Measurements from ENCODE around the gene SORBS1. TPM values are rescaled to one million over a fixed set of nuclear protein-coding genes. Genes with fewer than 3 reads are reported as not detected.

The SORBS1 gene
- total RNA-seq, 1 donor from 2014 or later: 5.1 TPM

DNA sequence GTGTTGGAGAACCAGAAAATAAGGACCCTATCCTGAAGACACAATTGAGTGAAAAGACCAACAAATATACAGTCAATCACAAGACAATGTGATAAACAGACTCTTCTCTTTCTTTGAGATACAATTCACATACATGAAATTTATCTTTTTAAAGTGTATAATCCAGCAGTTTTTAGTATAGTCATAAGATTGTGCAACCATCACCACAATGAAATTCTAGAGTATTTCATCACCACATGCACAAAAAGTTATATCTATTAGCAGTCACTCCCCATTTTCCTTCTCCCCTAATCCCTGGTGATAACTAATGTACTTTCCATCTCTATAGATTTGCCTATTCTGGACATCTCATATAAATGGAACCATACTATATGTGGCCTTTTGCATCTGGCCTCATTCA, 8.2 kb upstream of the SORBS1 start:
- Histone ChIP-seq H3K4me2 (ENCODE audit: low read length) (no peak overlapping the region), H3K4me3 (ENCODE audit: insufficient read depth, low read depth, low read length) (no peak overlapping the region), H4K20me1 (ENCODE audit: insufficient read depth, low read length) (no peaks in the 10 kb centered on the region), H3K36me3 (ENCODE audit: insufficient read depth, low read length) (no peaks in the 10 kb centered on the region), H3K79me2 (ENCODE audit: insufficient read depth, low read length) (no peaks in the 10 kb centered on the region), H3K9ac (ENCODE audit: low read length) (no peak overlapping the region), H3K27me3 (ENCODE audit: insufficient read depth, low read length) (no peaks in the 10 kb centered on the region), H2AFZ (ENCODE audit: low read depth, low read length) (no peak overlapping the region), H3K9me3 (ENCODE audit: insufficient read depth, low read depth, low read length) (no peaks in the 10 kb centered on the region), H3K27ac (ENCODE audit: low read depth, low read length) (no peak overlapping the region), H3K4me1 (ENCODE audit: insufficient read depth, low read length) (no peaks in the 10 kb centered on the region)
- Mint-ChIP-seq H3K27ac (ENCODE audit: unreplicated experiment) (no peak overlapping the region), H3K27me3 (ENCODE audit: low read depth, unreplicated experiment) (peaks cover 9% of the 10 kb centered on the region), H3K4me1 (ENCODE audit: low read depth, unreplicated experiment) (peaks cover 1% of the 10 kb centered on the region), H3K4me3 (ENCODE audit: unreplicated experiment) (no peak overlapping the region), H3K36me3 (ENCODE audit: low read depth, unreplicated experiment) (no peaks in the 10 kb centered on the region), H3K9me3 (ENCODE audit: unreplicated experiment) (no peaks in the 10 kb centered on the region)
- FAIRE-seq (no peak), DNase-seq (ENCODE audit: low read depth) (no peak)
- TF ChIP-seq CTCF (IDR thresholded peaks at IDR 0.05; ENCODE audit: insufficient read depth, low read depth, low read length) (no peak), EZH2 (IDR thresholded peaks at IDR 0.05; ENCODE audit: insufficient read depth, low read length) (no peak)

- TF ChIP-seq EZH2 (IDR thresholded peaks at IDR 0.05; ENCODE audit: insufficient read depth, low read length) (no peak), CTCF (IDR thresholded peaks at IDR 0.05; ENCODE audit: insufficient read depth, low read depth, low read length) (no peak)
- no peak overlapping the region for H3K4me2 ChIP-seq (ENCODE audit: low read length)
- H3K4me1 ChIP-seq (ENCODE audit: insufficient read depth, low read length): no peaks in the 10 kb centered on the region
- DNase-seq (ENCODE audit: low read depth) (no peak), FAIRE-seq (no peak)
- peaks cover 2% of the 10 kb centered on the region for H3K9me3 Mint-ChIP-seq (ENCODE audit: unreplicated experiment)
- peaks cover 1% of the 10 kb centered on the region for H3K4me1 Mint-ChIP-seq (ENCODE audit: low read depth, unreplicated experiment)
- H3K36me3 Mint-ChIP-seq (ENCODE audit: low read depth, unreplicated experiment): no peaks in the 10 kb centered on the region
- H3K36me3 ChIP-seq (ENCODE audit: insufficient read depth, low read length): no peaks in the 10 kb centered on the region
- H3K79me2 ChIP-seq (ENCODE audit: insufficient read depth, low read length): no peaks in the 10 kb centered on the region
- H3K27me3 Mint-ChIP-seq (ENCODE audit: low read depth, unreplicated experiment): peaks cover 5% of the 10 kb centered on the region
- H3K4me3 ChIP-seq (ENCODE audit: insufficient read depth, low read depth, low read length): no peak overlapping the region
- no peak overlapping the region for H3K27ac Mint-ChIP-seq (ENCODE audit: unreplicated experiment)
- H3K9me3 ChIP-seq (ENCODE audit: insufficient read depth, low read depth, low read length): no peaks in the 10 kb centered on the region
- H4K20me1 ChIP-seq (ENCODE audit: insufficient read depth, low read length): no peaks in the 10 kb centered on the region
- no peak overlapping the region for H3K27ac ChIP-seq (ENCODE audit: low read depth, low read length)
- no peaks in the 10 kb centered on the region for H3K27me3 ChIP-seq (ENCODE audit: insufficient read depth, low read length)
- H3K9ac ChIP-seq (ENCODE audit: low read length): no peak overlapping the region
- H3K4me3 Mint-ChIP-seq (ENCODE audit: unreplicated experiment): no peak overlapping the region
- no peak overlapping the region for H2AFZ ChIP-seq (ENCODE audit: low read depth, low read length)
Observed at GRCh38 chr10:95567903-95568630, 6.9 kb upstream of the SORBS1 start.

GRCh38 chr10:95566136-95566535, 5.0 kb upstream of the SORBS1 start:
- Mint-ChIP-seq H3K36me3 (ENCODE audit: low read depth, unreplicated experiment) (no peaks in the 10 kb centered on the region), H3K27ac (ENCODE audit: unreplicated experiment) (no peak overlapping the region), H3K4me3 (ENCODE audit: unreplicated experiment) (no peak overlapping the region), H3K9me3 (ENCODE audit: unreplicated experiment) (peaks cover 2% of the 10 kb centered on the region), H3K4me1 (ENCODE audit: low read depth, unreplicated experiment) (peaks cover 1% of the 10 kb centered on the region), H3K27me3 (ENCODE audit: low read depth, unreplicated experiment) (peaks cover 2% of the 10 kb centered on the region)
- Histone ChIP-seq H3K27ac (ENCODE audit: low read depth, low read length) (no peak overlapping the region), H3K9ac (ENCODE audit: low read length) (no peak overlapping the region), H4K20me1 (ENCODE audit: insufficient read depth, low read length) (no peaks in the 10 kb centered on the region), H2AFZ (ENCODE audit: low read depth, low read length) (no peak overlapping the region), H3K4me2 (ENCODE audit: low read length) (no peak overlapping the region), H3K9me3 (ENCODE audit: insufficient read depth, low read depth, low read length) (no peaks in the 10 kb centered on the region), H3K79me2 (ENCODE audit: insufficient read depth, low read length) (no peaks in the 10 kb centered on the region), H3K4me1 (ENCODE audit: insufficient read depth, low read length) (no peaks in the 10 kb centered on the region), H3K27me3 (ENCODE audit: insufficient read depth, low read length) (no peaks in the 10 kb centered on the region), H3K4me3 (ENCODE audit: insufficient read depth, low read depth, low read length) (no peak overlapping the region), H3K36me3 (ENCODE audit: insufficient read depth, low read length) (no peaks in the 10 kb centered on the region)
- no peak for TF ChIP-seq CTCF (IDR thresholded peaks at IDR 0.05; ENCODE audit: insufficient read depth, low read depth, low read length)
- TF ChIP-seq EZH2 (IDR thresholded peaks at IDR 0.05; ENCODE audit: insufficient read depth, low read length): no peak
- no peak for FAIRE-seq
- DNase-seq (ENCODE audit: low read depth): no peak

Data from astrocyte (in vitro differentiated cells and primary cell).